ENCODE data around the gene BRAP. TPM values are rescaled to one million over a fixed set of nuclear protein-coding genes. Genes with fewer than 3 reads are reported as not detected.
"Not testable (repeated sequence)": the region's sequence is repeated elsewhere in the genome, so short reads cannot be mapped to it uniquely, and the experiment has no call there.

BRAP gene
- total and polyA plus RNA-seq, 4 experiments from 2014 or later = 21.4 to 29.6 (median 26.7) TPM

DNA sequence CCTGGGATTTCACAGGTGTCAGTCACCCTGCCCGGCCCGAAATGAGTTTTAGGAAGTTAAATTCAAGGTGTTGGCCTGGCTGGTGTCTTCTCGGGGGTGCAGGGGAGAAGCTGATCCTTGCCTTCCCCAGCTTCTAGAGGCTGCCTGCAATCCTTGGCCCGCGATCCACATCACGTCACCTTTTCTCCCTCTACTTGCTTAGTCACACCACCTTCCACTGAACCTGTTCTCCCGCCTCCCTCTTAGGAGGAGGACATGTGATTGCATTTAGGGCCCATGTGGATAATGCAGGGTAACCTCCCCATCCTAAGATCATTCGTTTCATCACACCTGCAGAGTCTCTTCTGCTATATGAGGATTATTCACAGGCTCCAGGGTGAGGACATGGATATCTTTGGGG is 61.2 kb downstream of the BRAP start:
- Histone ChIP-seq H3K36me3 (ENCODE audit: insufficient read depth, low read length) (no peaks in the 10 kb centered on the region), H3K27ac (ENCODE audit: low read depth, low read length) (no peak overlapping the region), H3K9me3 (ENCODE audit: control insufficient read depth in 1 of 2, low read length in 2 of 2) (no peaks in the 10 kb centered on the region), H3K4me3 (ENCODE audit: low read length in 2 of 2) (no peak overlapping the region), H3K27me3 (ENCODE audit: insufficient read depth, low read length) (no peaks in the 10 kb centered on the region), H3K4me1 (ENCODE audit: insufficient read depth, low read length) (no peaks in the 10 kb centered on the region)
- Mint-ChIP-seq H3K4me3 (no peak overlapping the region), H3K27ac (no peak overlapping the region), H3K9me3 (peaks cover 0 to 3% (median 0%) of the 10 kb centered on the region in 8 donors), H3K36me3 (no peaks in the 10 kb centered on the region), H3K27me3 (no peaks in the 10 kb centered on the region), H3K4me1 (no peaks in the 10 kb centered on the region)
- CTCF ChIA-PET (ENCODE audit: partially characterized antibody) = no interaction called here
- intact Hi-C loops (cut with micrococcal nuclease) = no loop called here
- POLR2A ChIA-PET (ENCODE audit: partially characterized antibody) = no interaction called here
- DNase-seq = no peak

DNA sequence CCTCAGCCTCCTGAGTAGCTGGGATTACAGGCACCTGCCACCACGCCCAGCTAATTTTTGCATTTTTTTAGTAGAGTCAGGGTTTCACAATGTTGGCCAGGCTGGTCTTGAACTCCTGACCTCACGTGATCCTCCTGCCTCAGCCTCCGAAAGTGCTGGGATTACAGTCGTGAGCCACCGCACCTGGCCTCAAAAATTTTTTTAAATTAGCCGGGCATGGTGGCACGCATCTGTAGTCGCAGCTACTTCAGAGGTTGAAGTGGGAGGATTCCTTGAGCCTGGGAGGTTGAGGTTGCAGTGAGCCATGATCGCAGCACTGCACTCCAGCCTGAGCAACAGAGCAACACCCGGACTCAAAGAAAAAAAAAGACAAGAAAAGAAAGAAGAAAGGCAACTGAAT is 67.9 kb downstream of the BRAP start:
- CTCF ChIA-PET (ENCODE audit: partially characterized antibody); H3K4me3 Mint-ChIP-seq: not testable (repeated sequence)

DNA sequence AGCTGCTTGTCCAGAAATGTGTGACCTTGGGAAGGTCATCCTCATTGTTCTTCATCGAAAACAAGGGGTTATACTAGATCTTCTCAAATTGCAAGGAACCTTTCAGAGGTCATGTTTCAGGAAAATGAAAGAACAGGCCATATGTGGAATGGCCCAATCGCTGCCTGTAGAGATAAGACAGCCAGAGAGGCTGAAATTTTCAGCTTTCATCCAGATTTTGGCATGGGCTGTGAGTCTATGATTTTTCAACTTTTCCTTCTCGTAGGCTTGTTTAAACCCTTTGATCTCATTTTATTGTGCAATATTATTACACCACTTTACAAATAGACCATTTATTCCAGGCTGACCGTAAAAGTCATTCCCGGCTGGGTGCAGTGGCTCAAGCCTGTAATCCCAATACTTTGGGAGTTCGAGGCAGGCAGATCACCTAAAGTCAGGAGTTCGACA is 69.6 kb downstream of the BRAP start:
- Mint-ChIP-seq H3K27me3 (no peaks in the 10 kb centered on the region), H3K9me3 (no peaks in the 10 kb centered on the region), H3K4me1 (no peaks in the 10 kb centered on the region), H3K27ac (no peak overlapping the region), H3K4me3 (no peak overlapping the region), H3K36me3 (no peaks in the 10 kb centered on the region)
- DNase-seq = no peak
- Histone ChIP-seq H3K27ac (ENCODE audit: low read depth, low read length) (no peak overlapping the region), H3K4me3 (ENCODE audit: low read length in 2 of 2) (no peak overlapping the region), H3K36me3 (ENCODE audit: insufficient read depth, low read length) (no peaks in the 10 kb centered on the region), H3K9me3 (ENCODE audit: control insufficient read depth in 1 of 2, low read length in 2 of 2) (no peaks in the 10 kb centered on the region), H3K4me1 (ENCODE audit: insufficient read depth, low read length) (no peaks in the 10 kb centered on the region), H3K27me3 (ENCODE audit: insufficient read depth, low read length) (no peaks in the 10 kb centered on the region)
- CTCF ChIA-PET (ENCODE audit: partially characterized antibody) = no interaction called here
- POLR2A ChIA-PET (ENCODE audit: partially characterized antibody) = no interaction called here
- intact Hi-C loops (cut with micrococcal nuclease) = no loop called here

More for the DNA sequence above, 67.9 kb downstream of the BRAP start:
- H3K4me1 ChIP-seq (ENCODE audit: insufficient read depth, low read length); H3K4me3 ChIP-seq (ENCODE audit: low read length in 2 of 2); H3K27ac Mint-ChIP-seq; H3K36me3 ChIP-seq (ENCODE audit: insufficient read depth, low read length); intact Hi-C loops (cut with micrococcal nuclease); H3K9me3 ChIP-seq (ENCODE audit: control insufficient read depth in 1 of 2, low read length in 2 of 2); H3K27me3 ChIP-seq (ENCODE audit: insufficient read depth, low read length); H3K4me1 Mint-ChIP-seq; H3K27me3 Mint-ChIP-seq; H3K36me3 Mint-ChIP-seq; POLR2A ChIA-PET (ENCODE audit: partially characterized antibody); H3K27ac ChIP-seq (ENCODE audit: low read depth, low read length); H3K9me3 Mint-ChIP-seq; DNase-seq: not testable (repeated sequence)

DNA sequence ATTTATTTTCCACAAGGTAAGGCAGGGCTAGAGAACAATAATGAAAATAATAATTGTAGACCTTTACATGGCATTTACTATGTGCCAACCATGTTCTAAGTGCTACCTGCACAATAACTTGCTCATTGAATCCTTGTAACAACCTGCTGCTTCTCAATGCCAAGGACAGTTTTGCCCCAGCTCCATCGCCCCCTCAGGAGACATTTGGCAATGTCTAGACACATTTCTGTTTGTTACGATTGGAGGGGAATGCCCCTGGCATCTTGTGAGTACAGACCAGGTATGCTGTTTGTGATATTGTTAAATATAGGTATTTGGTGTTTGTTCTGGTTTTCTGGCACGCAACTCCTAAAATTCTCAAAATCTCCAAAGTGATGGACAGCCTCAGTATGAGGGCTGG is 78.5 kb downstream of the BRAP start:
- no peaks in the 10 kb centered on the region for H3K9me3 Mint-ChIP-seq
- no peaks in the 10 kb centered on the region for H3K4me1 Mint-ChIP-seq
- CTCF ChIA-PET (ENCODE audit: partially characterized antibody) = interaction anchor here (0.5 to 0.6 kb wide), 2 partner anchors 21 to 89 kb away, joined by 3 read pairs; no protein-coding TSS in a partner anchor
- no peak overlapping the region for H3K27ac Mint-ChIP-seq
- H3K27me3 Mint-ChIP-seq = peaks cover 0 to 5% of the 10 kb centered on the region in 2 donors
- Histone ChIP-seq H3K4me1 (ENCODE audit: insufficient read depth, low read length) (no peaks in the 10 kb centered on the region), H3K27ac (ENCODE audit: low read depth, low read length) (no peak overlapping the region), H3K27me3 (ENCODE audit: insufficient read depth, low read length) (no peaks in the 10 kb centered on the region), H3K9me3 (ENCODE audit: control insufficient read depth in 1 of 2, low read length in 2 of 2) (no peaks in the 10 kb centered on the region), H3K36me3 (ENCODE audit: insufficient read depth, low read length) (no peaks in the 10 kb centered on the region), H3K4me3 (ENCODE audit: low read length in 2 of 2) (no peak overlapping the region)
- intact Hi-C loops (cut with micrococcal nuclease) = no loop called here
- H3K36me3 Mint-ChIP-seq = no peaks in the 10 kb centered on the region
- no peak for DNase-seq
- H3K4me3 Mint-ChIP-seq = no peak overlapping the region
- POLR2A ChIA-PET (ENCODE audit: partially characterized antibody) = no interaction called here

DNA sequence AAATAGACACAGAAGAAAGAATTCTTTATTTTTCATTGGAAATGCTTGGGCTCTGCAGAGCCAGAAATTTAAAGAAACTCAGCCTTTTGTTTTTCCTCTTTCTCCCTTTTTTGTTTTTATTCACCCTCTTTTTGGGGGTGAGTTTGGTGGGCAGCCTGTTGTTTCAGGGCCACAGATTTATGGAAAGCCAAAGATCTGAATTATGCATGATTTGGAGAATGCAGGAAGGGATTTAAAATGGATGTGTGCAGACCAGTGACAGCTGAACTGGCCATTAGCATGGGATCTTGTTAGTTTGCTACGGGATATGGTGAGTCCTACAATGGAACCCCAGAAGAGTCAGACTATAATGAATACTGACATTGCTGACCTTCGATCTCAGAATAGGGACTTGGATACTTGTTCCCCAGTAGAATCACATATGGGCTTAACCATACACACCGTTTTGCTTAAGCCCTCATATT is 79.0 kb downstream of the BRAP start:
- Mint-ChIP-seq H3K27ac (no peak overlapping the region), H3K27me3 (peaks cover 0 to 5% of the 10 kb centered on the region in 2 donors), H3K4me3 (no peak overlapping the region), H3K36me3 (no peaks in the 10 kb centered on the region), H3K4me1 (no peaks in the 10 kb centered on the region), H3K9me3 (no peaks in the 10 kb centered on the region)
- no peak for DNase-seq
- POLR2A ChIA-PET (ENCODE audit: partially characterized antibody) = no interaction called here
- Histone ChIP-seq H3K4me3 (ENCODE audit: low read length in 2 of 2) (no peak overlapping the region), H3K4me1 (ENCODE audit: insufficient read depth, low read length) (no peaks in the 10 kb centered on the region), H3K36me3 (ENCODE audit: insufficient read depth, low read length) (no peaks in the 10 kb centered on the region), H3K27ac (ENCODE audit: low read depth, low read length) (no peak overlapping the region), H3K27me3 (ENCODE audit: insufficient read depth, low read length) (no peaks in the 10 kb centered on the region), H3K9me3 (ENCODE audit: control insufficient read depth in 1 of 2, low read length in 2 of 2) (no peaks in the 10 kb centered on the region)
- intact Hi-C loops (cut with micrococcal nuclease) = no loop called here
- CTCF ChIA-PET (ENCODE audit: partially characterized antibody) = interaction anchor here (0.5 kb wide), 1 partner anchor 89 kb away, joined by 3 read pairs; no protein-coding TSS in a partner anchor

DNA sequence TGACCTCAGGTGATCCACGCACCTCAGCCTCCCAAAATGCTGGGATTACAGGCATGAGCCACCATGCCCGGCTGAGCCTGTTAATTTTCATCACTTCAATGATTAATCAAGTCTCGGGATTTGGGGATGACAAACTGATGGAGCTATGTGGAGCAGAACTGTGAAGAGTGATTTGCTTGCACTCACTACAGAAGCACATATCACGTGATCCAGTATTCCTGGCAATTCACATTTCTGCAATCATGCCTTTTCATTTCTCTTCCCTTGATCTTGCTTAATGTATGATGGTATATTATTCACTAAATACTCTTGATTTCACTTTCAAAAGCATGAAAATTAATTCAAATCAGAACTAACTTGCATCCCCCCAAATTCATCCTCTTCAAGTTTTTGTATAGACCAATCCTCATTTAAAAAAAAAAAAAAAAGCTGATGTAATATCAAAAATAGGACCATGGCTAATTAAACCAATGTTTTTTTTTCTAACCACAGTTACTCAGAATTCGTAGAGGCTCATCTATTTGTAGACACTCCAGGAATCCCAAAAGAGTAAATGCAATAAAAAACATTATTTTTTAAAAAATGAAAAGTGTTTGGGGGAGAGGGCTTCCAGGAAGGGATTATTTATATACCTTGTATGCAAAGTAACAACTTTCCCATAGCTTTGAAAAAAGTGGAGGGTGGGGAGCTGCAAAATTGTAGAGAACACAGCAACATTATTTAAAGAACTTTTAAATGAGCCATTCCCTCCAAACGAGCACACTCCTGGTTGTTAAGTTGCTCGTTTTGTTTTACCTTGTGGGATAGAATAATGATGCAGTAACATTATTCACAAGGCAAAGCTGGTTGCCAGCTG is 79.6 kb downstream of the BRAP start:
- CTCF ChIA-PET (ENCODE audit: partially characterized antibody) = interaction anchor here (0.5 kb wide), 1 partner anchor 90 kb away, joined by 3 read pairs; no protein-coding TSS in a partner anchor
- Histone ChIP-seq H3K4me3 (ENCODE audit: low read length in 2 of 2) (no peak overlapping the region), H3K4me1 (ENCODE audit: insufficient read depth, low read length) (no peaks in the 10 kb centered on the region), H3K27me3 (ENCODE audit: insufficient read depth, low read length) (no peaks in the 10 kb centered on the region), H3K27ac (ENCODE audit: low read depth, low read length) (no peak overlapping the region), H3K9me3 (ENCODE audit: control insufficient read depth in 1 of 2, low read length in 2 of 2) (no peaks in the 10 kb centered on the region), H3K36me3 (ENCODE audit: insufficient read depth, low read length) (no peaks in the 10 kb centered on the region)
- no peak for DNase-seq
- POLR2A ChIA-PET (ENCODE audit: partially characterized antibody) = no interaction called here
- intact Hi-C loops (cut with micrococcal nuclease) = no loop called here
- Mint-ChIP-seq H3K27ac (no peak overlapping the region), H3K4me1 (no peaks in the 10 kb centered on the region), H3K9me3 (no peaks in the 10 kb centered on the region), H3K4me3 (no peak overlapping the region), H3K36me3 (no peaks in the 10 kb centered on the region), H3K27me3 (peaks cover 0 to 5% of the 10 kb centered on the region in 2 donors)

DNA sequence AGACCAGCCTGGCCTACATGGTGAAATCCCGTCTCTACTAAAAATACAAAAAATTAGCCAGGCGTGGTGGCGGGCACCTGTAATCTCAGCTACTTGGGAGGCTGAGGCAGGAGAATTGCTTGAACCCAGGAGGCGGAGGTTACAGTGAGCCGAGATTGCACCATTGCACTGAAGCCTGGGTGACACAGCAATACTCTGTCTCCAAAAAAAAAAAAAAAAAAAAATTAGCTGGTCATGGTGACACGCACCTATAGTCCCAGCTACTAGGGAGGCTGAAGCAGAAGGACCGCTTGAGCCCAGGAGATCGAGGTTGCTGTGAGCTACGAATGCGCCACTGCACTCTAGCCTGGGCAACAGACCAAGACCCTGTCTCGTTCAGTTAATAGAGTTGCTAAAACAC is 82.9 kb downstream of the BRAP start:
- H3K4me1 ChIP-seq (ENCODE audit: insufficient read depth, low read length); CTCF ChIA-PET (ENCODE audit: partially characterized antibody); H3K4me3 ChIP-seq (ENCODE audit: low read length in 2 of 2); H3K27me3 ChIP-seq (ENCODE audit: insufficient read depth, low read length); H3K9me3 Mint-ChIP-seq; H3K36me3 ChIP-seq (ENCODE audit: insufficient read depth, low read length); H3K36me3 Mint-ChIP-seq; H3K27me3 Mint-ChIP-seq; H3K27ac ChIP-seq (ENCODE audit: low read depth, low read length); DNase-seq; intact Hi-C loops (cut with micrococcal nuclease); H3K4me3 Mint-ChIP-seq; H3K9me3 ChIP-seq (ENCODE audit: control insufficient read depth in 1 of 2, low read length in 2 of 2); H3K27ac Mint-ChIP-seq: not testable (repeated sequence)
- H3K4me1 Mint-ChIP-seq = peaks cover 2 to 11% (median 8%) of the 10 kb centered on the region in 4 donors
- POLR2A ChIA-PET (ENCODE audit: partially characterized antibody) = interaction anchor here (1.1 kb wide), 1 partner anchor 9 kb away, joined by 5 read pairs; no protein-coding TSS in a partner anchor

Measured in CD4-positive, alpha-beta memory T cell (primary cell).